ENCODE measurements around the gene ALOX12B. TPM values are rescaled to one million over a fixed set of nuclear protein-coding genes. Genes with fewer than 3 reads are reported as not detected.
A peak's percentile ranks its signal among the peaks of the same experiment; 100 is the strongest.
"Not testable (repeated sequence)": the region's sequence is repeated elsewhere in the genome, so short reads cannot be mapped to it uniquely, and the experiment has no call there.

ALOX12B gene
- total and polyA plus RNA-seq, 3 experiments from 2014 or later: 1.3 to 1.9 TPM; not detected in 1

GRCh38 chr17:8031950-8032349 is 55.6 kb downstream of the ALOX12B start:
- Histone ChIP-seq H3K4me3 (ENCODE audit: low read length) (no peak overlapping the region), H3K36me3 (ENCODE audit: insufficient read depth, low read length) (no peaks in the 10 kb centered on the region), H3K27me3 (ENCODE audit: insufficient read depth, low read length, poor library complexity, severe bottlenecking) (no peaks in the 10 kb centered on the region), H3K4me1 (ENCODE audit: insufficient read depth, low read length) (no peaks in the 10 kb centered on the region), H3K27ac (ENCODE audit: low read depth, low read length) (no peak overlapping the region), H3K9me3 (ENCODE audit: low read length) (no peaks in the 10 kb centered on the region)
- H3K9me3 Mint-ChIP-seq: no peaks in the 10 kb centered on the region
- no peak for DNase-seq
- peaks cover 21 to 67% of the 10 kb centered on the region in 2 donors for H3K27me3 Mint-ChIP-seq
- no peak overlapping the region for H3K4me3 Mint-ChIP-seq
- POLR2A ChIA-PET: no interaction called here
- no peaks in the 10 kb centered on the region for H3K4me1 Mint-ChIP-seq
- peaks cover 0 to 4% (median 0%) of the 10 kb centered on the region in 3 donors for H3K36me3 Mint-ChIP-seq
- CTCF ChIA-PET: interaction anchor here (1.7 kb wide), 1 partner anchor 9 kb away, joined by 5 read pairs; no protein-coding TSS in a partner anchor
- H3K27ac Mint-ChIP-seq: no peak overlapping the region

GRCh38 chr17:8031261-8031661 is 56.3 kb downstream of the ALOX12B start:
- peaks cover 23 to 68% of the 10 kb centered on the region in 2 donors for H3K27me3 Mint-ChIP-seq

GRCh38 chr17:8029121-8029520 is 58.4 kb downstream of the ALOX12B start:
- CTCF ChIA-PET: interaction anchor here (1.4 to 2.0 kb wide), 2 partner anchors 10 to 28 kb away, joined by 4 to 5 read pairs; no protein-coding TSS in a partner anchor
- no peak overlapping the region for H3K27ac Mint-ChIP-seq
- no peak overlapping the region for H3K27ac ChIP-seq (ENCODE audit: low read depth, low read length)

More at GRCh38 chr17:8031261-8031661, 56.3 kb downstream of the ALOX12B start:
- H3K27ac Mint-ChIP-seq: no peak overlapping the region
- Histone ChIP-seq H3K27ac (ENCODE audit: low read depth, low read length) (no peak overlapping the region), H3K36me3 (ENCODE audit: insufficient read depth, low read length) (no peaks in the 10 kb centered on the region), H3K4me1 (ENCODE audit: insufficient read depth, low read length) (no peaks in the 10 kb centered on the region), H3K27me3 (ENCODE audit: insufficient read depth, low read length, poor library complexity, severe bottlenecking) (no peaks in the 10 kb centered on the region), H3K9me3 (ENCODE audit: low read length) (no peaks in the 10 kb centered on the region), H3K4me3 (ENCODE audit: low read length) (no peak overlapping the region)
- H3K9me3 Mint-ChIP-seq: no peaks in the 10 kb centered on the region
- H3K36me3 Mint-ChIP-seq: peaks cover 0 to 4% (median 0%) of the 10 kb centered on the region in 3 donors
- no peak for DNase-seq
- CTCF ChIA-PET: interaction anchor here (0.7 kb wide), 1 partner anchor 41 kb away, joined by 3 read pairs; no protein-coding TSS in a partner anchor
- no peaks in the 10 kb centered on the region for H3K4me1 Mint-ChIP-seq
- POLR2A ChIA-PET: no interaction called here
- H3K4me3 Mint-ChIP-seq: no peak overlapping the region

GRCh38 chr17:8025176-8025911 is 62.2 kb downstream of the ALOX12B start:
- H3K4me3 Mint-ChIP-seq: no peak overlapping the region
- Histone ChIP-seq H3K4me1 (ENCODE audit: insufficient read depth, low read length) (no peaks in the 10 kb centered on the region), H3K27ac (ENCODE audit: low read depth, low read length) (no peak overlapping the region), H3K36me3 (ENCODE audit: insufficient read depth, low read length) (no peaks in the 10 kb centered on the region), H3K9me3 (ENCODE audit: low read length) (no peaks in the 10 kb centered on the region), H3K4me3 (ENCODE audit: low read length) (no peak overlapping the region), H3K27me3 (ENCODE audit: insufficient read depth, low read length, poor library complexity, severe bottlenecking) (no peaks in the 10 kb centered on the region)
- H3K4me1 Mint-ChIP-seq: no peaks in the 10 kb centered on the region
- no peak for DNase-seq
- ChIA-PET CTCF (no interaction called here), POLR2A (no interaction called here)
- no peaks in the 10 kb centered on the region for H3K9me3 Mint-ChIP-seq
- H3K36me3 Mint-ChIP-seq: peaks cover 0 to 4% (median 2%) of the 10 kb centered on the region in 3 donors
- H3K27ac Mint-ChIP-seq: peak overlapping the region in 1 of 8 donors; percentile 34
- peaks cover 16 to 53% of the 10 kb centered on the region in 2 donors for H3K27me3 Mint-ChIP-seq

More at GRCh38 chr17:8029121-8029520, 58.4 kb downstream of the ALOX12B start:
- Mint-ChIP-seq H3K9me3 (no peaks in the 10 kb centered on the region), H3K27me3 (peaks cover 18 to 66% of the 10 kb centered on the region in 2 donors), H3K4me1 (no peaks in the 10 kb centered on the region), H3K4me3 (peak overlapping the region in 1 of 7 donors; percentile 5), H3K36me3 (peaks cover 0 to 4% (median 0%) of the 10 kb centered on the region in 3 donors)
- Histone ChIP-seq H3K9me3 (ENCODE audit: low read length) (no peaks in the 10 kb centered on the region), H3K4me1 (ENCODE audit: insufficient read depth, low read length) (no peaks in the 10 kb centered on the region), H3K36me3 (ENCODE audit: insufficient read depth, low read length) (no peaks in the 10 kb centered on the region), H3K27me3 (ENCODE audit: insufficient read depth, low read length, poor library complexity, severe bottlenecking) (no peaks in the 10 kb centered on the region), H3K4me3 (ENCODE audit: low read length) (no peak overlapping the region)
- POLR2A ChIA-PET: no interaction called here
- no peak for DNase-seq

GRCh38 chr17:8024161-8024560 is 63.4 kb downstream of the ALOX12B start:
- H3K4me1 ChIP-seq (ENCODE audit: insufficient read depth, low read length); CTCF ChIA-PET; H3K4me3 ChIP-seq (ENCODE audit: low read length); H3K4me1 Mint-ChIP-seq; DNase-seq; H3K27ac ChIP-seq (ENCODE audit: low read depth, low read length); H3K36me3 ChIP-seq (ENCODE audit: insufficient read depth, low read length); POLR2A ChIA-PET; H3K36me3 Mint-ChIP-seq; H3K9me3 ChIP-seq (ENCODE audit: low read length); H3K27me3 ChIP-seq (ENCODE audit: insufficient read depth, low read length, poor library complexity, severe bottlenecking); H3K4me3 Mint-ChIP-seq; H3K27ac Mint-ChIP-seq; H3K9me3 Mint-ChIP-seq: not testable (repeated sequence)
- peaks cover 20 to 54% of the 10 kb centered on the region in 2 donors for H3K27me3 Mint-ChIP-seq

Other genes starting within 250 kb of the ALOX12B start
- gene TMEM88, start 232.7 kb downstream of the ALOX12B start, total RNA-seq: 1 to 10 TPM; 5.3 to 5.5 TPM
- not detected for gene TMEM88, start 232.7 kb downstream of the ALOX12B start, polyA plus RNA-seq
- gene NAA38, start 230.2 kb downstream of the ALOX12B start, total RNA-seq: 10 to 100 TPM; 58.2 to 65.0 TPM
- gene NAA38, start 230.2 kb downstream of the ALOX12B start, polyA plus RNA-seq: 162 TPM
- 10 to 100 TPM; 16.4 to 17.6 TPM for gene CYB5D1, start 229.7 kb downstream of the ALOX12B start, total RNA-seq
- gene CYB5D1, start 229.7 kb downstream of the ALOX12B start, polyA plus RNA-seq: 3.1 TPM
- gene CHD3, start 198.9 kb downstream of the ALOX12B start, total RNA-seq: 100 to 1,000 TPM; 116 to 123 TPM
- gene CHD3, start 198.9 kb downstream of the ALOX12B start, polyA plus RNA-seq: 20.1 TPM
- gene RNF227, start 171.4 kb downstream of the ALOX12B start, total RNA-seq: 1 to 10 TPM; 4.4 to 4.8 TPM
- 3.3 TPM for gene RNF227, start 171.4 kb downstream of the ALOX12B start, polyA plus RNA-seq
- gene KCNAB3, start 157.9 kb downstream of the ALOX12B start, total RNA-seq: 1 to 10 TPM; 5.6 to 6.7 TPM
- not detected for gene KCNAB3, start 157.9 kb downstream of the ALOX12B start, polyA plus RNA-seq
- gene TRAPPC1, start 155.8 kb downstream of the ALOX12B start, total RNA-seq: 100 to 1,000 TPM; 158 TPM
- gene TRAPPC1, start 155.8 kb downstream of the ALOX12B start, polyA plus RNA-seq: 272 TPM
- 10 to 100 TPM; 44.3 to 46.8 TPM for gene CNTROB, start 155.5 kb downstream of the ALOX12B start, total RNA-seq
- 12.0 TPM for gene CNTROB, start 155.5 kb downstream of the ALOX12B start, polyA plus RNA-seq
- not detected for gene GUCY2D, start 85.1 kb downstream of the ALOX12B start, total RNA-seq
- gene GUCY2D, start 85.1 kb downstream of the ALOX12B start, polyA plus RNA-seq: 0.22 TPM
- not detected for gene ALOX15B, start 48.7 kb downstream of the ALOX12B start, total RNA-seq
- not detected for gene ALOX15B, start 48.7 kb downstream of the ALOX12B start, polyA plus RNA-seq
- gene ALOXE3, start 30.8 kb upstream of the ALOX12B start, total RNA-seq: not detected
- gene ALOXE3, start 30.8 kb upstream of the ALOX12B start, polyA plus RNA-seq: not detected
- gene HES7, start 36.4 kb upstream of the ALOX12B start, total RNA-seq: 1 to 10 TPM; 1.6 to 1.8 TPM
- not detected for gene HES7, start 36.4 kb upstream of the ALOX12B start, polyA plus RNA-seq
- 10 to 100 TPM; 26.5 to 35.8 TPM for gene PER1, start 64.7 kb upstream of the ALOX12B start, total RNA-seq
- gene PER1, start 64.7 kb upstream of the ALOX12B start, polyA plus RNA-seq: 12.1 TPM
- 10 to 100 TPM; 38.3 to 41.0 TPM for gene VAMP2, start 75.2 kb upstream of the ALOX12B start, total RNA-seq
- 98.3 TPM for gene VAMP2, start 75.2 kb upstream of the ALOX12B start, polyA plus RNA-seq
- gene TMEM107, start 88.7 kb upstream of the ALOX12B start, total RNA-seq: 10 to 100 TPM; 21.3 to 22.4 TPM
- 50.7 TPM for gene TMEM107, start 88.7 kb upstream of the ALOX12B start, polyA plus RNA-seq
- 1 to 10 TPM; 8.1 to 8.8 TPM for gene BORCS6, start 102.5 kb upstream of the ALOX12B start, total RNA-seq
- 30.0 TPM for gene BORCS6, start 102.5 kb upstream of the ALOX12B start, polyA plus RNA-seq
- gene AURKB, start 122.9 kb upstream of the ALOX12B start, total RNA-seq: 10 to 100 TPM; 88.1 to 94.4 TPM
- 0.63 TPM for gene AURKB, start 122.9 kb upstream of the ALOX12B start, polyA plus RNA-seq
- 10 to 100 TPM; 69.2 to 70.2 TPM for gene CTC1, start 160.3 kb upstream of the ALOX12B start, total RNA-seq
- 36.8 TPM for gene CTC1, start 160.3 kb upstream of the ALOX12B start, polyA plus RNA-seq
- 100 to 1,000 TPM; 167 to 168 TPM for gene PFAS, start 161.6 kb upstream of the ALOX12B start, total RNA-seq
- 17.7 TPM for gene PFAS, start 161.6 kb upstream of the ALOX12B start, polyA plus RNA-seq
- 10 to 100 TPM; 66.2 to 71.1 TPM for gene RANGRF, start 201.0 kb upstream of the ALOX12B start, total RNA-seq
- 81.7 TPM for gene RANGRF, start 201.0 kb upstream of the ALOX12B start, polyA plus RNA-seq
- gene SLC25A35, start 207.7 kb upstream of the ALOX12B start, total RNA-seq: 1 to 10 TPM; 2.8 to 3.7 TPM
- gene SLC25A35, start 207.7 kb upstream of the ALOX12B start, polyA plus RNA-seq: 1.7 TPM
- gene ARHGEF15, start 222.5 kb upstream of the ALOX12B start, total RNA-seq: not detected
- gene ARHGEF15, start 222.5 kb upstream of the ALOX12B start, polyA plus RNA-seq: not detected